ENCODE data around the gene ABHD6. TPM values are rescaled to one million over a fixed set of nuclear protein-coding genes. Genes with fewer than 3 reads are reported as not detected.

The ABHD6 gene
- total RNA-seq, 1 experiment from 2014 or later, result 18.9 TPM

DNA sequence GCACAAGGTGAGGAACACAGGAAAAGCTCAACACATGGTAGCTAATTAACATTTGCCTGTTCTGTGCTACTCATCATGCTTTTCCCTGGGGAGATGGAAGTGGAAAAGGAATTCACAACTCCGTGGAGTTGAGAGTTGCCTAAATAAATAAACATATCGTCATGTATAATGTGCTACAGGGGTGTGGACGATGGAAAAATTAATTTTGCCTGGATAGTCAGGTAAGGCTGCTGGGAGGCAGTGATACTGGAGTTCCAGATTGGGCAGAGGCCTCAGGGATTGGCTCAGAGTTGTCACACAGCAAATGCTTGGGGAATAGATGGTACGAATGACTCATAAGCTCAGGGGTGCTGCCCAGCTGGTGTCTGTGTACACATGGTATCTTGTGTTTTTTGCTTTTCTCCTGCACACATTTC is 3.1 kb upstream of the ABHD6 start:
- no peak overlapping the region for H3K4me3 ChIP-seq (ENCODE audit: low read depth in 2 of 2, low read length in 2 of 2)
- H3K4me1 ChIP-seq (ENCODE audit: control insufficient read depth, insufficient read depth, low read length), result peaks cover 3% of the 10 kb centered on the region; the same call in 1 of the 2 replicates
- H3K36me3 ChIP-seq (ENCODE audit: control insufficient read depth, insufficient read depth, low read length), result no peaks in the 10 kb centered on the region; the same call in 1 of the 2 replicates
- ChIA-PET CTCF (no interaction called here), POLR2A (interaction anchor here (0.6 kb wide), 1 partner anchor 259 kb away, joined by 3 read pairs; no protein-coding TSS in a partner anchor)
- H3K27ac ChIP-seq (ENCODE audit: low read length), result no peak overlapping the region
- intact Hi-C loops (cut with micrococcal nuclease; ENCODE audit: unreplicated experiment) (no loop called here), in situ Hi-C loops (cut with HindIII; ENCODE audit: low pct_unique_long_range_greater_than_20kb, low sequenced_read_pairs) (no loop called here)
- no peaks in the 10 kb centered on the region for H3K9me3 ChIP-seq (ENCODE audit: control insufficient read depth, insufficient read depth, low read depth, low read length)
- BruUV-seq (replicated peaks), result no TSS peak
- ATAC-seq (no peak), DNase-seq (ENCODE audit: low read depth, low spot score) (no peak)
- no peak for TF ChIP-seq CTCF (IDR thresholded peaks at IDR 0.05)
- no peak for TF ChIP-seq SIN3A (IDR thresholded peaks at IDR 0.05; ENCODE audit: borderline replicate concordance, insufficient read depth, low read depth, low read length)
- TF ChIP-seq POLR2AphosphoS5 (IDR thresholded peaks at IDR 0.05; ENCODE audit: low read depth, low read length), result no peak
- no peak for TF ChIP-seq TCF7L2 (IDR thresholded peaks at IDR 0.05; ENCODE audit: low read depth, low read length)
- TF ChIP-seq, protein P1, sequence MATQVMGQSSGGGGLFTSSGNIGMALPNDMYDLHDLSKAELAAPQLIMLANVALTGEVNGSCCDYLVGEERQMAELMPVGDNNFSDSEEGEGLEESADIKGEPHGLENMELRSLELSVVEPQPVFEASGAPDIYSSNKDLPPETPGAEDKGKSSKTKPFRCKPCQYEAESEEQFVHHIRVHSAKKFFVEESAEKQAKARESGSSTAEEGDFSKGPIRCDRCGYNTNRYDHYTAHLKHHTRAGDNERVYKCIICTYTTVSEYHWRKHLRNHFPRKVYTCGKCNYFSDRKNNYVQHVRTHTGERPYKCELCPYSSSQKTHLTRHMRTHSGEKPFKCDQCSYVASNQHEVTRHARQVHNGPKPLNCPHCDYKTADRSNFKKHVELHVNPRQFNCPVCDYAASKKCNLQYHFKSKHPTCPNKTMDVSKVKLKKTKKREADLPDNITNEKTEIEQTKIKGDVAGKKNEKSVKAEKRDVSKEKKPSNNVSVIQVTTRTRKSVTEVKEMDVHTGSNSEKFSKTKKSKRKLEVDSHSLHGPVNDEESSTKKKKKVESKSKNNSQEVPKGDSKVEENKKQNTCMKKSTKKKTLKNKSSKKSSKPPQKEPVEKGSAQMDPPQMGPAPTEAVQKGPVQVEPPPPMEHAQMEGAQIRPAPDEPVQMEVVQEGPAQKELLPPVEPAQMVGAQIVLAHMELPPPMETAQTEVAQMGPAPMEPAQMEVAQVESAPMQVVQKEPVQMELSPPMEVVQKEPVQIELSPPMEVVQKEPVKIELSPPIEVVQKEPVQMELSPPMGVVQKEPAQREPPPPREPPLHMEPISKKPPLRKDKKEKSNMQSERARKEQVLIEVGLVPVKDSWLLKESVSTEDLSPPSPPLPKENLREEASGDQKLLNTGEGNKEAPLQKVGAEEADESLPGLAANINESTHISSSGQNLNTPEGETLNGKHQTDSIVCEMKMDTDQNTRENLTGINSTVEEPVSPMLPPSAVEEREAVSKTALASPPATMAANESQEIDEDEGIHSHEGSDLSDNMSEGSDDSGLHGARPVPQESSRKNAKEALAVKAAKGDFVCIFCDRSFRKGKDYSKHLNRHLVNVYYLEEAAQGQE (IDR thresholded peaks at IDR 0.05; ENCODE audit: insufficient read depth in 1 of 2, low read depth in 2 of 2, low read length in 1 of 2), result no peak
- no peaks in the 10 kb centered on the region for H3K27me3 ChIP-seq (ENCODE audit: control insufficient read depth, insufficient read depth, low read length)

GRCh38 chr3:58235970-58236369 is 1.6 kb upstream of the ABHD6 start:
- Histone ChIP-seq H3K36me3 (ENCODE audit: control insufficient read depth, insufficient read depth, low read length) (no peaks in the 10 kb centered on the region; the same call in 1 of the 2 replicates), H3K4me3 (ENCODE audit: low read depth in 2 of 2, low read length in 2 of 2) (no peak overlapping the region), H3K4me1 (ENCODE audit: control insufficient read depth, insufficient read depth, low read length) (peaks cover 3% of the 10 kb centered on the region; the same call in 1 of the 2 replicates), H3K27me3 (ENCODE audit: control insufficient read depth, insufficient read depth, low read length) (no peaks in the 10 kb centered on the region), H3K9me3 (ENCODE audit: control insufficient read depth, insufficient read depth, low read depth, low read length) (no peaks in the 10 kb centered on the region), H3K27ac (ENCODE audit: low read length) (no peak overlapping the region; the same call in 1 of the 2 replicates)
- ChIA-PET CTCF (no interaction called here), POLR2A (no interaction called here)
- DNase-seq (ENCODE audit: low read depth, low spot score), result no peak
- intact Hi-C loops (cut with micrococcal nuclease; ENCODE audit: unreplicated experiment), result no loop called here
- TF ChIP-seq CTCF (IDR thresholded peaks at IDR 0.05) (no peak), POLR2AphosphoS5 (IDR thresholded peaks at IDR 0.05; ENCODE audit: low read depth, low read length) (no peak), SIN3A (IDR thresholded peaks at IDR 0.05; ENCODE audit: borderline replicate concordance, insufficient read depth, low read depth, low read length) (no peak), TCF7L2 (IDR thresholded peaks at IDR 0.05; ENCODE audit: low read depth, low read length) (no peak)
- TF ChIP-seq, protein P1 (IDR thresholded peaks at IDR 0.05; ENCODE audit: insufficient read depth in 1 of 2, low read depth in 2 of 2, low read length in 1 of 2), result no peak
- BruUV-seq (replicated peaks), result no TSS peak
- in situ Hi-C loops (cut with HindIII; ENCODE audit: low pct_unique_long_range_greater_than_20kb, low sequenced_read_pairs), result no loop called here
- ATAC-seq, result no peak

Data from Panc1 (cell line).